AG09309 (cell line): ENCODE data around the gene RNF213.

Experiments used
- DNase-seq: peaks from one replicate; pipeline ENCODE4 v3.0.0-alpha.2; 2010; ENCODE audit warnings: low read depth
- H3K4me3 ChIP-seq: 2 replicates; pipeline ENCODE4 v1.5.1; 2011; ENCODE audit warnings: mild to moderate bottlenecking, low read depth, low read length, moderate library complexity; ENCODE audit not compliant: control insufficient read depth
- CTCF ChIP-seq: IDR thresholded peaks from 2 replicates; pipeline ENCODE4 v1.5.1; 2011; ENCODE audit warnings: mild to moderate bottlenecking, low read depth, low read length, inconsistent platforms; ENCODE audit not compliant: insufficient read depth, control insufficient read depth; ENCODE audit errors: missing control alignments

RNF213 gene

GRCh38 chr17:80261159-80261894 is 675 bp downstream of the RNF213 start:
- H3K4me3 ChIP-seq, result peak overlapping the region; percentile 89
- TF ChIP-seq CTCF, result no peak
- DNase-seq, result no peak

- peak overlapping the region; percentile 89 for H3K4me3 ChIP-seq
- TF ChIP-seq CTCF, result no peak
- DNase-seq, result no peak
These were observed 1.2 kb downstream of the RNF213 start for GRCh38 chr17:80261895-80262279.

- peak overlapping the region; percentile 89 for H3K4me3 ChIP-seq
- no peak for TF ChIP-seq CTCF
- no peak for DNase-seq
These were observed 1.6 kb downstream of the RNF213 start for GRCh38 chr17:80262291-80262690.

- no peak for TF ChIP-seq CTCF
- DNase-seq, result no peak
- no peak overlapping the region; the same call in 1 of the 2 replicates for H3K4me3 ChIP-seq
These were observed 2.2 kb downstream of the RNF213 start for GRCh38 chr17:80262775-80263244.

- TF ChIP-seq CTCF, result peak; percentile 7
- H3K4me3 ChIP-seq, result peak overlapping the region; percentile 2; the same call in 1 of the 2 replicates
- peak; percentile 42 for DNase-seq
These were observed 2.9 kb downstream of the RNF213 start for GRCh38 chr17:80263253-80264204.

- no peak for TF ChIP-seq CTCF
- DNase-seq, result no peak
- H3K4me3 ChIP-seq, result no peak overlapping the region
These were observed 3.8 kb downstream of the RNF213 start for GRCh38 chr17:80264205-80265075.
